ENCODE results near the gene STMN3.

Gene STMN3

GRCh38 chr20:63695424-63696305, 42.4 kb upstream of the STMN3 start:
- Histone ChIP-seq H3K9me3 (ENCODE audit: control insufficient read depth, insufficient read depth, low read length) (no peaks in the 10 kb centered on the region), H3K36me3 (ENCODE audit: insufficient read depth, low read length) (peaks cover 2% of the 10 kb centered on the region; the same call in 1 of the 2 replicates), H3K9ac (ENCODE audit: low read depth, low read length) (0 out of 2 replicates have a peak overlapping the region, but pooled peaks have one; percentile 65), H3K4me1 (ENCODE audit: insufficient read depth, low read length) (peaks cover 20% of the 10 kb centered on the region; the same call in 1 of the 2 replicates)

GRCh38 chr20:63694584-63695423, 41.6 kb upstream of the STMN3 start:
- H3K36me3 ChIP-seq (ENCODE audit: insufficient read depth, low read length): peaks cover 2% of the 10 kb centered on the region; the same call in 1 of the 2 replicates
- H3K4me1 ChIP-seq (ENCODE audit: insufficient read depth, low read length): peaks cover 18% of the 10 kb centered on the region; the same call in 1 of the 2 replicates
- no peaks in the 10 kb centered on the region for H3K9me3 ChIP-seq (ENCODE audit: control insufficient read depth, insufficient read depth, low read length)
- no peak overlapping the region for H3K9ac ChIP-seq (ENCODE audit: low read depth, low read length)

GRCh38 chr20:63693733-63694583, 40.7 kb upstream of the STMN3 start:
- peaks cover 2% of the 10 kb centered on the region; the same call in 1 of the 2 replicates for H3K36me3 ChIP-seq (ENCODE audit: insufficient read depth, low read length)
- no peak overlapping the region for H3K9ac ChIP-seq (ENCODE audit: low read depth, low read length)
- no peaks in the 10 kb centered on the region for H3K9me3 ChIP-seq (ENCODE audit: control insufficient read depth, insufficient read depth, low read length)
- peaks cover 11% of the 10 kb centered on the region; the same call in 1 of the 2 replicates for H3K4me1 ChIP-seq (ENCODE audit: insufficient read depth, low read length)

GRCh38 chr20:63693083-63693732, 40.0 kb upstream of the STMN3 start:
- H3K4me1 ChIP-seq (ENCODE audit: insufficient read depth, low read length): peaks cover 6% of the 10 kb centered on the region; the same call in 1 of the 2 replicates
- H3K9ac ChIP-seq (ENCODE audit: low read depth, low read length): no peak overlapping the region
- H3K9me3 ChIP-seq (ENCODE audit: control insufficient read depth, insufficient read depth, low read length): no peaks in the 10 kb centered on the region
- H3K36me3 ChIP-seq (ENCODE audit: insufficient read depth, low read length): peaks cover 2% of the 10 kb centered on the region; the same call in 1 of the 2 replicates

- Histone ChIP-seq H3K9me3 (ENCODE audit: control insufficient read depth, insufficient read depth, low read length) (no peaks in the 10 kb centered on the region), H3K9ac (ENCODE audit: low read depth, low read length) (no peak overlapping the region), H3K36me3 (ENCODE audit: insufficient read depth, low read length) (peaks cover 2% of the 10 kb centered on the region; the same call in 1 of the 2 replicates), H3K4me1 (ENCODE audit: insufficient read depth, low read length) (peaks cover 6% of the 10 kb centered on the region; the same call in 1 of the 2 replicates)
Measured at GRCh38 chr20:63692436-63693082, 39.3 kb upstream of the STMN3 start.

- Histone ChIP-seq H3K4me1 (ENCODE audit: insufficient read depth, low read length) (peaks cover 6% of the 10 kb centered on the region; the same call in 1 of the 2 replicates), H3K36me3 (ENCODE audit: insufficient read depth, low read length) (peaks cover 2% of the 10 kb centered on the region; the same call in 1 of the 2 replicates), H3K9ac (ENCODE audit: low read depth, low read length) (no peak overlapping the region), H3K9me3 (ENCODE audit: control insufficient read depth, insufficient read depth, low read length) (no peaks in the 10 kb centered on the region)
Measured at GRCh38 chr20:63691711-63692435, 38.6 kb upstream of the STMN3 start.

- Histone ChIP-seq H3K36me3 (ENCODE audit: insufficient read depth, low read length) (peaks cover 2% of the 10 kb centered on the region; the same call in 1 of the 2 replicates), H3K4me1 (ENCODE audit: insufficient read depth, low read length) (peaks cover 3% of the 10 kb centered on the region; the same call in 1 of the 2 replicates), H3K9ac (ENCODE audit: low read depth, low read length) (no peak overlapping the region), H3K9me3 (ENCODE audit: control insufficient read depth, insufficient read depth, low read length) (no peaks in the 10 kb centered on the region)
Measured at GRCh38 chr20:63690898-63691710, 37.9 kb upstream of the STMN3 start.

GRCh38 chr20:63690003-63690897, 37.0 kb upstream of the STMN3 start:
- Histone ChIP-seq H3K9me3 (ENCODE audit: control insufficient read depth, insufficient read depth, low read length) (no peaks in the 10 kb centered on the region), H3K4me1 (ENCODE audit: insufficient read depth, low read length) (no peaks in the 10 kb centered on the region; the same call in 1 of the 2 replicates), H3K36me3 (ENCODE audit: insufficient read depth, low read length) (peaks cover 2% of the 10 kb centered on the region; the same call in 1 of the 2 replicates), H3K9ac (ENCODE audit: low read depth, low read length) (no peak overlapping the region)

GRCh38 chr20:63689046-63690002, 36.1 kb upstream of the STMN3 start:
- Histone ChIP-seq H3K36me3 (ENCODE audit: insufficient read depth, low read length) (peaks cover 2% of the 10 kb centered on the region; the same call in 1 of the 2 replicates), H3K4me1 (ENCODE audit: insufficient read depth, low read length) (no peaks in the 10 kb centered on the region; the same call in 1 of the 2 replicates), H3K9ac (ENCODE audit: low read depth, low read length) (no peak overlapping the region), H3K9me3 (ENCODE audit: control insufficient read depth, insufficient read depth, low read length) (no peaks in the 10 kb centered on the region)

All from ES-I3 (cell line).